Upper lobe of left lung (tissue), 6 donors: Measurements from ENCODE around the gene TOR1AIP2. TPM values are rescaled to one million over a fixed set of nuclear protein-coding genes. Genes with fewer than 3 reads are reported as not detected.

Experiments used
- ATAC-seq, 2 donors: fragments of 200-7000 bp; cut with Tn5 transposase; one replicate each; pipeline ENCODE4 v1.9.1; 2022; ENCODE audit warnings: mild to moderate bottlenecking in 2 of 2, moderate library complexity in 2 of 2; ENCODE audit not compliant: low FRiP score in 2 of 2
- DNase-seq, 2 donors: peaks; one replicate each; pipeline ENCODE4 v3.0.0-alpha.2; 2019 to 2020
- H3K27ac ChIP-seq, 4 donors: fragments of 200-600 bp; sonication (generic); one replicate each; pipeline ENCODE4 v1.5.1; 2016 to 2019
- H3K27me3 ChIP-seq, 4 donors: fragments of 200-600 bp; sonication (generic); one replicate each; pipeline ENCODE4 v1.5.1; 2017 to 2019
- H3K36me3 ChIP-seq, 4 donors: fragments of 200-600 bp; sonication (generic); one replicate each; pipeline ENCODE4 v1.5.1; 2016 to 2019
- H3K4me1 ChIP-seq, 4 donors: fragments of 200-600 bp; sonication (generic); one replicate each; pipeline ENCODE4 v1.5.1; 2018 to 2019
- H3K4me3 ChIP-seq, 4 donors: fragments of 200-600 bp; sonication (generic); one replicate each; pipeline ENCODE4 v1.5.1; 2017 to 2019; ENCODE audit warnings: mild to moderate bottlenecking in 2 of 4, moderate library complexity in 1 of 4
- H3K9me3 ChIP-seq, 4 donors: fragments of 200-600 bp; sonication (generic); one replicate each; pipeline ENCODE4 v1.5.1; 2018 to 2019
- EP300 ChIP-seq, 4 donors: sonication (generic); formaldehyde crosslinking; IDR thresholded peaks; one replicate each; pipeline ENCODE4 v1.5.1; 2017; ENCODE audit warnings: antibody characterized with exemption in 4 of 4, control low read depth in 2 of 4
- POLR2A ChIP-seq, 4 donors: fragments of 450-650 bp; IDR thresholded peaks; one replicate each; pipeline ENCODE4 v1.5.1; 2016 to 2017; ENCODE audit warnings: antibody characterized with exemption in 4 of 4, mild to moderate bottlenecking in 2 of 4
- POLR2AphosphoS5 ChIP-seq, 2 donors: sonication (generic); formaldehyde crosslinking; IDR thresholded peaks; one replicate each; pipeline ENCODE4 v1.5.1; 2017; ENCODE audit warnings: antibody characterized with exemption in 2 of 2
- WGBS, 2 donors: methylation state at CpG; one replicate each; pipeline ENCODE4 v1.1.5; 2017 to 2018; 5-methylcytosine and 5-hydroxymethylcytosine counted together
- total RNA-seq, 6 donors: library from RNA; depleted of rRNA in 4 of 6; stranded (reverse); fragments of >200 nt in 4 of 6; gene quantifications; one replicate each; pipeline versions ENCODE4 v1.1.0 to v1.2.1, GENCODE V29; 2016 to 2021
- TF ChIP-seq, protein P1 (sequence below), 6 experiments: fragments of 450-650 bp in 4 of 6; fragments of 200-600 bp in 2 of 6; sonication (generic) in 2 of 6; IDR thresholded peaks; one replicate each; pipeline ENCODE4 v1.5.1; 2016 to 2019; ENCODE audit warnings: antibody characterized with exemption in 6 of 6
- donor health status: DM: no; HTN: no; CAD: no; lungs with moderate emphysema.
- donor health status: DM: no; HTN: yes; CAD: no; lungs with severe emphysema.

Gene TOR1AIP2
- total RNA-seq, 6 donors from 2014 or later = 59.7 to 145 (median 81.2) TPM

DNA sequence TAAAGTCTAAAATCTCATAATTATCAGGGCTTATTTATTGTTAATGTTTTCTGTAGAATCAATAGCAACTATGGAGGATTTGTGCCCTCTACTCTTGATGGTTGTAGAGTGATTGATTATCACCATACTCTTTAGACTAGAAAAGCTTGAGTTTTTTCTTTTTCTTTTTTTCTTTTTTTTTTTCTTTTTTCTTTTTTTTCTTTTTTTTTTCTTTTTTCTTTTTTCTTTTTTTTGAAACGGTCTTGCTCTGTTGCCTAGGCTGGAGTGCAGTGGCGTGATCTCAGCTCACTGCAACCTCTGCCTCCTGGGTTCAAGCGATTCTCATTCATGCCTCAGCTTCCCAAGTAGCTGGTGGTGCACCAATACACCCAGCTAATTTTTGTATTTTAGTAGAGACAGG is 34.2 kb upstream of the TOR1AIP2 start:
- no peak overlapping the region for H3K27ac ChIP-seq
- H3K4me1 ChIP-seq = no peaks in the 10 kb centered on the region
- no peak overlapping the region for H3K4me3 ChIP-seq
- peaks cover 23 to 93% (median 48%) of the 10 kb centered on the region in 4 donors for H3K36me3 ChIP-seq
- WGBS, 2 donors = 95 to 100% methylated on average over 3 of the region's 3 CpGs
- H3K9me3 ChIP-seq = no peaks in the 10 kb centered on the region
- ATAC-seq = no peak
- DNase-seq = no peak
- H3K27me3 ChIP-seq = no peaks in the 10 kb centered on the region
- TF ChIP-seq EP300 (IDR thresholded peaks at IDR 0.05) (no peak), POLR2AphosphoS5 (IDR thresholded peaks at IDR 0.05) (no peak)

- DNase-seq (no peak), ATAC-seq (no peak)
- Histone ChIP-seq H3K27me3 (no peaks in the 10 kb centered on the region), H3K36me3 (peaks cover 23 to 94% (median 49%) of the 10 kb centered on the region in 4 donors), H3K4me1 (no peaks in the 10 kb centered on the region), H3K27ac (no peak overlapping the region), H3K4me3 (no peak overlapping the region), H3K9me3 (no peaks in the 10 kb centered on the region)
- TF ChIP-seq EP300 (IDR thresholded peaks at IDR 0.05) (no peak), POLR2A (IDR thresholded peaks at IDR 0.05) (no peak), POLR2AphosphoS5 (IDR thresholded peaks at IDR 0.05) (no peak)
- TF ChIP-seq, protein P1, sequence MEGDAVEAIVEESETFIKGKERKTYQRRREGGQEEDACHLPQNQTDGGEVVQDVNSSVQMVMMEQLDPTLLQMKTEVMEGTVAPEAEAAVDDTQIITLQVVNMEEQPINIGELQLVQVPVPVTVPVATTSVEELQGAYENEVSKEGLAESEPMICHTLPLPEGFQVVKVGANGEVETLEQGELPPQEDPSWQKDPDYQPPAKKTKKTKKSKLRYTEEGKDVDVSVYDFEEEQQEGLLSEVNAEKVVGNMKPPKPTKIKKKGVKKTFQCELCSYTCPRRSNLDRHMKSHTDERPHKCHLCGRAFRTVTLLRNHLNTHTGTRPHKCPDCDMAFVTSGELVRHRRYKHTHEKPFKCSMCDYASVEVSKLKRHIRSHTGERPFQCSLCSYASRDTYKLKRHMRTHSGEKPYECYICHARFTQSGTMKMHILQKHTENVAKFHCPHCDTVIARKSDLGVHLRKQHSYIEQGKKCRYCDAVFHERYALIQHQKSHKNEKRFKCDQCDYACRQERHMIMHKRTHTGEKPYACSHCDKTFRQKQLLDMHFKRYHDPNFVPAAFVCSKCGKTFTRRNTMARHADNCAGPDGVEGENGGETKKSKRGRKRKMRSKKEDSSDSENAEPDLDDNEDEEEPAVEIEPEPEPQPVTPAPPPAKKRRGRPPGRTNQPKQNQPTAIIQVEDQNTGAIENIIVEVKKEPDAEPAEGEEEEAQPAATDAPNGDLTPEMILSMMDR (IDR thresholded peaks at IDR 0.05) = no peak
- WGBS, 2 donors = 45 to 65% methylated on average over 1 of the region's 1 CpG
These were observed 33.3 kb upstream of the TOR1AIP2 start for GRCh38 chr1:179910934-179911333.

- DNase-seq (no peak), ATAC-seq (no peak)
- H3K4me1 ChIP-seq = peaks cover 24 to 43% (median 27%) of the 10 kb centered on the region in 4 donors
- H3K4me3 ChIP-seq = no peak overlapping the region
- no peak overlapping the region for H3K27ac ChIP-seq
- no peaks in the 10 kb centered on the region for H3K9me3 ChIP-seq
- 81 to 86% methylated on average over 4 of the region's 4 CpGs for WGBS, 2 donors
- peaks cover 23 to 63% (median 40%) of the 10 kb centered on the region in 4 donors for H3K36me3 ChIP-seq
- H3K27me3 ChIP-seq = no peaks in the 10 kb centered on the region
- no peak for TF ChIP-seq POLR2A (IDR thresholded peaks at IDR 0.05)
- TF ChIP-seq EP300 (IDR thresholded peaks at IDR 0.05) = no peak
- TF ChIP-seq, protein P1 (IDR thresholded peaks at IDR 0.05) = no peak
- no peak for TF ChIP-seq POLR2AphosphoS5 (IDR thresholded peaks at IDR 0.05)
These were observed 12.0 kb upstream of the TOR1AIP2 start for GRCh38 chr1:179889589-179889988.

DNA sequence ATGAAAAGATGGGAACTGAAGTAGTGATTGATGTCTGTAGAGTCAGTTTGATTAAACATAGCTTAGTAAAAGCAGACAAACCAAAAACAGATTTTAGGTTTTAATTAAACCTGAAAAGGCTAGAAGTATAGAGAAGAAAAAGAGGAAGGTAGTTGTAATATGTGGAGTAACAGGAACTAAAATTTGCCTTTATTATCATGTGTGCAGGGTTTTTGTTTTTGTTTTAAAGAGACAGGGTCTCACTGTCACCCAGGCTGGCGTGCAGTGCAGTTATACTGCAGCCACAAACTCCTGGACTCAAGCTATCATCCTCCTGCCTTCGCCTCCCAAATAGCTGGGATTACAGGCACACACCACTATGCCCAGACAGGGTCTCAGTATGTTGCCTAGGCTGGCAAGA is 10.5 kb upstream of the TOR1AIP2 start:
- ATAC-seq (no peak), DNase-seq (no peak)
- H3K36me3 ChIP-seq = peaks cover 23 to 56% (median 35%) of the 10 kb centered on the region in 4 donors
- WGBS, 2 donors = 51 to 74% methylated on average over 2 of the region's 2 CpGs
- H3K4me3 ChIP-seq = no peak overlapping the region
- peak overlapping the region in 1 of 4 donors; percentile 36 for H3K27ac ChIP-seq
- H3K9me3 ChIP-seq = no peaks in the 10 kb centered on the region
- TF ChIP-seq POLR2A (IDR thresholded peaks at IDR 0.05) (no peak), POLR2AphosphoS5 (IDR thresholded peaks at IDR 0.05) (no peak)
- H3K27me3 ChIP-seq = no peaks in the 10 kb centered on the region
- H3K4me1 ChIP-seq = peaks cover 35 to 55% (median 39%) of the 10 kb centered on the region in 4 donors

DNA sequence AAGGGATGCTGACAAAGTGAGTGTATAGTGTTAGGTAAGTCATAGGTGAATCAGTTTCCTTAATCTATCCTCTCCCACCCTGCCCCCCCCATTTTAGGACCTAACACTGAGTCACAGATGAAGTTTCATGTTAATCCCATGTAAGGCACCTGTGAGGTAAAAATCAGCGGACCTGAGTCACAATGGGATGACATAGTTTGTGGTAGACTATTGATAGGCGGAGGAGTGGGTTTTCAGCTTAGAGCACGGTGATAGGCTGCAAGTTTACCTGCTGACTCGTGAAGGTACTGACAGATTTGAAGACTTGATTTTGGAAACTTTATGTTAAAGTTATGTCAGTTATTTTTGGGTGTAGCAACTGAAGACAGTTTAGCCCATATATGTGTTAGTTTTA is 6.1 kb upstream of the TOR1AIP2 start:
- no peak for DNase-seq

More for the DNA sequence above, 6.1 kb upstream of the TOR1AIP2 start:
- peaks cover 0 to 15% (median 7%) of the 10 kb centered on the region in 4 donors for H3K36me3 ChIP-seq
- peak overlapping the region; percentile 78 to 89 (median 84) for H3K4me3 ChIP-seq
- no peak for ATAC-seq
- no peaks in the 10 kb centered on the region for H3K9me3 ChIP-seq
- H3K27ac ChIP-seq = peak overlapping the region; percentile 98 to 100 (median 100)
- WGBS, 2 donors = 28 to 30% methylated on average over 4 of the region's 4 CpGs
- H3K27me3 ChIP-seq = no peaks in the 10 kb centered on the region
- no peak for TF ChIP-seq POLR2AphosphoS5 (IDR thresholded peaks at IDR 0.05)
- TF ChIP-seq POLR2A (IDR thresholded peaks at IDR 0.05) = no peak
- TF ChIP-seq EP300 (IDR thresholded peaks at IDR 0.05) = no peak
- TF ChIP-seq, protein P1 (IDR thresholded peaks at IDR 0.05) = no peak
- H3K4me1 ChIP-seq = peaks cover 45 to 60% (median 48%) of the 10 kb centered on the region in 4 donors
